H1 (cell line): ENCODE results near the gene PPP1R1C. TPM values are rescaled to one million over a fixed set of nuclear protein-coding genes. Genes with fewer than 3 reads are reported as not detected.

Experiments used
- CTCF ChIA-PET: fragments of 300-600 bp; sonication (Branson Sonifier 250); formaldehyde crosslinking; loops from one replicate; lab custom pipeline; 2021; ENCODE audit not compliant: partially characterized antibody; lab: Charles Lee
- POLR2A ChIA-PET: fragments of 300-600 bp; sonication (Branson Sonifier 250); formaldehyde crosslinking; loops from one replicate; lab custom pipeline; 2021; ENCODE audit warnings: inconsistent platforms; ENCODE audit not compliant: partially characterized antibody; lab: Charles Lee
- DNase-seq, 2 experiments: peaks; one replicate each; pipeline versions ENCODE4 v3.0.0 to v3.0.0-alpha.2; 2010 to 2022; ENCODE audit warnings: low spot score in 2 of 2, low read depth in 1 of 2, mixed read lengths in 1 of 2
- FAIRE-seq: peaks from 2 replicates; lab custom pipeline; 2011; peaks lifted over from hg19 to GRCh38; lab: Jason Lieb, UNC
- H2AFZ ChIP-seq: 2 replicates; pipeline ENCODE4 v1.8.1; 2012; ENCODE audit warnings: low read length, inconsistent platforms
- H2AK5ac ChIP-seq: 2 replicates; pipeline ENCODE4 v1.6.1; 2013; ENCODE audit warnings: low read depth, low read length
- H2BK120ac ChIP-seq: replicated peaks from 2 replicates; pipeline ENCODE3; 2013; ENCODE audit warnings: low read depth, low read length, inconsistent platforms
- H2BK12ac ChIP-seq: 2 replicates; pipeline ENCODE4 v1.6.1; 2013; ENCODE audit warnings: low read depth, low read length
- H2BK15ac ChIP-seq: 2 replicates; pipeline ENCODE4 v1.6.1; 2013; ENCODE audit warnings: low read length
- H2BK20ac ChIP-seq: 2 replicates; pipeline ENCODE4 v1.6.1; 2013; ENCODE audit warnings: low read length
- H2BK5ac ChIP-seq: 2 replicates; pipeline ENCODE4 v1.6.1; 2013; ENCODE audit warnings: low read depth, low read length
- H3K14ac ChIP-seq: 2 replicates; pipeline ENCODE4 v1.6.1; 2013; ENCODE audit warnings: inconsistent platforms; ENCODE audit not compliant: insufficient read length
- H3K18ac ChIP-seq: 2 replicates; pipeline ENCODE4 v1.6.1; 2013; ENCODE audit warnings: low read length; ENCODE audit errors: extremely low read depth
- H3K23ac ChIP-seq: 2 replicates; pipeline ENCODE4 v1.6.1; 2013; ENCODE audit warnings: inconsistent platforms; ENCODE audit not compliant: insufficient read length
- H3K23me2 ChIP-seq: 2 replicates; pipeline ENCODE4 v1.6.1; 2013; ENCODE audit warnings: low read depth, low read length
- H3K27ac ChIP-seq: 2 replicates; pipeline ENCODE4 v1.6.1; 2011; ENCODE audit warnings: low read depth, low read length, inconsistent platforms
- H3K27me3 ChIP-seq, 4 experiments: replicated peaks in 1 of 4; 1 replicate in 1 of 4; 2 replicates in 3 of 4; pipeline versions ENCODE4 v1.6.1 to v1.8.1; 2011 to 2013; ENCODE audit warnings: low read length in 3 of 4, mild to moderate bottlenecking in 3 of 4, inconsistent platforms in 2 of 4, mixed read lengths in 2 of 4, moderate library complexity in 1 of 4; ENCODE audit not compliant: control insufficient read depth in 3 of 4, insufficient read depth in 3 of 4; ENCODE audit errors: extremely low read depth in 1 of 4
- H3K36me3 ChIP-seq, 4 experiments: 2 replicates each; pipeline versions ENCODE4 v1.6.1 to v1.8.1; 2011 to 2013; ENCODE audit warnings: mild to moderate bottlenecking in 4 of 4, low read length in 3 of 4, moderate library complexity in 2 of 4, control low read depth in 1 of 4, inconsistent platforms in 1 of 4; ENCODE audit not compliant: insufficient read depth in 4 of 4, control insufficient read depth in 2 of 4
- H3K4ac ChIP-seq: replicated peaks from 2 replicates; pipeline ENCODE3; 2013; ENCODE audit warnings: low read length, low read depth, mixed read lengths, inconsistent platforms; ENCODE audit not compliant: insufficient read length
- H3K4me1 ChIP-seq, 4 experiments: replicated peaks in 1 of 4; 1 replicate in 1 of 4; 2 replicates in 3 of 4; pipeline versions ENCODE4 v1.6.1 to v1.8.1; 2011 to 2013; ENCODE audit warnings: low read length in 3 of 4, inconsistent platforms in 2 of 4, mixed read lengths in 1 of 4; ENCODE audit not compliant: insufficient read depth in 4 of 4, control insufficient read depth in 3 of 4
- H3K4me2 ChIP-seq, 2 experiments: 2 replicates each; pipeline versions ENCODE4 v1.6.1 to v1.8.1; 2011 to 2013; ENCODE audit warnings: low read depth in 2 of 2, low read length in 2 of 2, control low read depth in 1 of 2, inconsistent platforms in 1 of 2, mild to moderate bottlenecking in 1 of 2; ENCODE audit not compliant: insufficient read depth in 1 of 2
- H3K4me3 ChIP-seq, 4 experiments: fragments of 200-600, 300-600 bp in 1 of 4; sonication (generic), shearing (Covaris generic), sonication (Bioruptor Twin) in 1 of 4; 2 replicates each; pipeline versions ENCODE4 v1.5.1 to v1.8.1; 2011 to 2016; ENCODE audit warnings: low read length in 4 of 4, low read depth in 3 of 4, control low read depth in 2 of 4, inconsistent platforms in 2 of 4, mild to moderate bottlenecking in 2 of 4, mixed read lengths in 1 of 4, moderate library complexity in 1 of 4; ENCODE audit not compliant: insufficient read depth in 2 of 4; ENCODE audit errors: extremely low read depth in 1 of 4
- H3K56ac ChIP-seq: replicated peaks from 2 replicates; pipeline ENCODE3; 2013; ENCODE audit warnings: low read depth, mild to moderate bottlenecking, mixed read lengths, low read length, inconsistent platforms; ENCODE audit not compliant: insufficient read length
- H3K79me1 ChIP-seq: 2 replicates; pipeline ENCODE4 v1.6.1; 2013; ENCODE audit warnings: low read depth, low read length, control low read depth
- H3K79me2 ChIP-seq, 2 experiments: 2 replicates each; pipeline versions ENCODE4 v1.6.1 to v1.8.1; 2012 to 2013; ENCODE audit warnings: low read length in 2 of 2, mild to moderate bottlenecking in 2 of 2, inconsistent platforms in 1 of 2; ENCODE audit not compliant: insufficient read depth in 2 of 2, control insufficient read depth in 1 of 2
- H3K9ac ChIP-seq, 4 experiments: replicated peaks in 1 of 4; 1 replicate in 1 of 4; 2 replicates in 3 of 4; pipeline versions ENCODE4 v1.6.1 to v1.8.1; 2011 to 2013; ENCODE audit warnings: low read depth in 3 of 4, low read length in 3 of 4, control low read depth in 2 of 4, mild to moderate bottlenecking in 2 of 4, moderate library complexity in 2 of 4, inconsistent platforms in 1 of 4; ENCODE audit errors: extremely low read depth in 1 of 4
- H3K9me3 ChIP-seq, 2 experiments: 2 replicates each; pipeline versions ENCODE4 v1.6.1 to v1.8.1; 2012 to 2013; ENCODE audit warnings: mild to moderate bottlenecking in 2 of 2, moderate library complexity in 2 of 2, control low read depth in 1 of 2, inconsistent platforms in 1 of 2, low read depth in 1 of 2, low read length in 1 of 2, mixed read lengths in 1 of 2; ENCODE audit not compliant: insufficient read depth in 2 of 2
- H4K20me1 ChIP-seq, 2 experiments: replicated peaks in 1 of 2; 2 replicates each; pipeline versions ENCODE3 to v1.8.1; 2011 to 2013; ENCODE audit warnings: inconsistent platforms in 2 of 2, low read length in 2 of 2, mild to moderate bottlenecking in 1 of 2; ENCODE audit not compliant: insufficient read depth in 2 of 2, control insufficient read depth in 1 of 2
- H4K5ac ChIP-seq: 2 replicates; pipeline ENCODE4 v1.6.1; 2013; ENCODE audit warnings: low read length, low read depth, mixed read lengths, inconsistent platforms; ENCODE audit not compliant: insufficient read length
- H4K8ac ChIP-seq: 2 replicates; pipeline ENCODE4 v1.8.0; 2013; ENCODE audit warnings: mild to moderate bottlenecking, moderate library complexity, low read length, inconsistent platforms; ENCODE audit not compliant: insufficient read depth; ENCODE audit errors: extremely low read depth
- H4K91ac ChIP-seq: replicated peaks from 2 replicates; pipeline ENCODE3; 2013; ENCODE audit warnings: low read length, mixed read lengths, inconsistent platforms; ENCODE audit not compliant: insufficient read length
- CBX5 ChIP-seq: fragments of 300-800, 300-1000 bp; sonication (generic); IDR thresholded peaks from 2 replicates; pipeline ENCODE4 v1.7.1; 2016; ENCODE audit warnings: antibody characterized with exemption, low read length, low read depth
- CREB1 ChIP-seq: IDR thresholded peaks from 2 replicates; pipeline ENCODE4 v1.6.1; 2012; ENCODE audit warnings: inconsistent platforms
- CTBP2 ChIP-seq: IDR thresholded peaks from 2 replicates; pipeline ENCODE4 v1.7.0; 2011; ENCODE audit warnings: borderline replicate concordance, mild to moderate bottlenecking, moderate library complexity, mixed read lengths, low read length; ENCODE audit not compliant: insufficient read depth, insufficient read length
- FOSL1 ChIP-seq: IDR thresholded peaks from 2 replicates; pipeline ENCODE4 v1.6.1; 2011; ENCODE audit warnings: mild to moderate bottlenecking, low read depth, low read length, moderate library complexity; ENCODE audit not compliant: insufficient read depth
- GABPA ChIP-seq: IDR thresholded peaks from 2 replicates; pipeline ENCODE4 v1.6.1; 2011; ENCODE audit warnings: mild to moderate bottlenecking, low read length, moderate library complexity, borderline replicate concordance; ENCODE audit not compliant: insufficient read depth
- JUN ChIP-seq: IDR thresholded peaks from 2 replicates; pipeline ENCODE4 v1.6.1; 2011; ENCODE audit warnings: low read depth, mild to moderate bottlenecking, improper control_type of control experiment, low read length
- JUND ChIP-seq: IDR thresholded peaks from 2 replicates; pipeline ENCODE4 v1.6.1; 2011; ENCODE audit warnings: mild to moderate bottlenecking, improper control_type of control experiment, low read length
- KDM1A ChIP-seq: fragments of 200-600, 300-600 bp; sonication (generic); IDR thresholded peaks from 2 replicates; pipeline ENCODE4 v1.7.1; 2016; ENCODE audit warnings: mild to moderate bottlenecking, low read length, borderline replicate concordance
- KDM4A ChIP-seq: IDR thresholded peaks from one replicate; pipeline ENCODE4 v1.7.1; 2012; ENCODE audit warnings: low read depth, mild to moderate bottlenecking, moderate library complexity, low read length, inconsistent platforms; ENCODE audit not compliant: severe bottlenecking
- SRF ChIP-seq: IDR thresholded peaks from 2 replicates; pipeline ENCODE4 v1.6.1; 2011; ENCODE audit warnings: mild to moderate bottlenecking, low read depth, low read length, moderate library complexity
- TAF7 ChIP-seq: optimal IDR thresholded peaks from 2 replicates; pipeline ENCODE3; 2011; ENCODE audit warnings: low read depth, mild to moderate bottlenecking, inconsistent platforms, low read length, moderate library complexity, borderline replicate concordance
- WGBS, 2 experiments: shearing (Covaris generic) in 1 of 2; methylation state at CpG; one replicate each; pipeline versions ENCODE4 v1.1.6 to v1.1.7; 2013 to 2015; ENCODE audit warnings: low lambda C conversion rate in 2 of 2, mixed read lengths in 2 of 2, inconsistent platforms in 1 of 2, low coverage in 1 of 2, missing lambda C conversion rate in 1 of 2; ENCODE audit not compliant: insufficient replicate concordance in 2 of 2, insufficient coverage in 1 of 2, insufficient read length in 1 of 2; ENCODE audit errors: extremely low coverage in 1 of 2, missing lambda C conversion rate in 1 of 2; 5-methylcytosine and 5-hydroxymethylcytosine counted together
- polyA plus RNA-seq, 7 experiments: library from polyadenylated mRNA; depleted of rRNA in 3 of 7; stranded (reverse) in 5 of 7; unstranded in 2 of 7; fragments of >200 nt in 5 of 7; fragments of 200-250 nt in 2 of 7; gene quantifications; 1 replicate in 5 of 7; 2 replicates in 1 of 7; 4 replicates in 1 of 7; pipeline versions ENCODE4 v1.2.1 to v1.2.3, GENCODE V29; 2011 to 2013; ENCODE audit warnings: missing spikeins in 2 of 7, mixed read lengths in 2 of 7
- total RNA-seq: library from RNA; stranded (reverse); fragmentation: NEBNext Ultra II Directional; extraction: Animal tissue kit (Norgen Biotek cat#: 25700); gene quantifications from 2 replicates; pipeline ENCODE4 v1.2.1, GENCODE V29; 2021

The PPP1R1C gene
- total and polyA plus RNA-seq, 2 of the 8 experiments (the other 6 are each of a cell fraction or from before 2014, with no cell fraction given) = 1.3 to 5.3 TPM

- H3K23me2 ChIP-seq = no peaks in the 10 kb centered on the region
- no peak overlapping the region for H2BK5ac ChIP-seq
- no peak overlapping the region for H3K23ac ChIP-seq
- no peaks in the 10 kb centered on the region for H3K9me3 ChIP-seq
- POLR2A ChIA-PET = no interaction called here
- no peak overlapping the region for H2AK5ac ChIP-seq
- H3K4ac ChIP-seq = no peak overlapping the region
- CTCF ChIA-PET = interaction anchor here (1.1 to 1.2 kb wide), 2 partner anchors 9 to 240 kb away, joined by 3 to 4 read pairs; no protein-coding TSS in a partner anchor
- H3K18ac ChIP-seq = no peak overlapping the region
- H3K9ac ChIP-seq = no peak overlapping the region
- no peaks in the 10 kb centered on the region for H3K27me3 ChIP-seq
- no peaks in the 10 kb centered on the region for H3K79me2 ChIP-seq
- H2BK120ac ChIP-seq = no peak overlapping the region
- no peaks in the 10 kb centered on the region for H3K4me1 ChIP-seq
- H2AFZ ChIP-seq = no peak overlapping the region
- H3K14ac ChIP-seq = no peak overlapping the region
- no peaks in the 10 kb centered on the region for H3K79me1 ChIP-seq
- H4K20me1 ChIP-seq = no peaks in the 10 kb centered on the region
- no peak overlapping the region for H3K4me2 ChIP-seq
- H3K27ac ChIP-seq = no peak overlapping the region
- H4K8ac ChIP-seq = no peak overlapping the region
- H4K5ac ChIP-seq = no peak overlapping the region
- DNase-seq (no peak), FAIRE-seq (no peak)
- H2BK15ac ChIP-seq = no peak overlapping the region
- TF ChIP-seq KDM4A = no peak
- no peak for TF ChIP-seq CREB1
- TF ChIP-seq FOSL1 = no peak
- TF ChIP-seq KDM1A = no peak
- TF ChIP-seq CBX5 = no peak
- TF ChIP-seq CTBP2 = no peak
- no peak for TF ChIP-seq JUN
- TF ChIP-seq GABPA = no peak
- TF ChIP-seq TAF7 = no peak
- TF ChIP-seq SRF = no peak
- no peak for TF ChIP-seq JUND
- H3K36me3 ChIP-seq = no peaks in the 10 kb centered on the region
- no peak overlapping the region for H3K56ac ChIP-seq
- H2BK20ac ChIP-seq = no peak overlapping the region
- H4K91ac ChIP-seq = no peak overlapping the region
- no peak overlapping the region for H3K4me3 ChIP-seq
- no peak overlapping the region for H2BK12ac ChIP-seq
- 100% methylated on average over 2 of the region's 2 CpGs; no CpG with 5 or more reads in 1 of the 2 experiments for WGBS, 2 experiments
These were observed 7.1 kb upstream of the PPP1R1C start for GRCh38 chr2:181978351-181979150.
